OCI-LY3 (cell line): Measurements from ENCODE around the gene ADD1.

Experiments
- CTCF ChIP-seq: fragments of 200-600, 300-600 bp; sonication (generic); IDR thresholded peaks from 2 replicates; pipeline ENCODE4 v1.5.1; 2014; ENCODE audit warnings: antibody characterized with exemption, low read length, low read depth
- EZH2phosphoT487 ChIP-seq: fragments of 200-600 bp; shearing (Covaris generic); IDR thresholded peaks from 2 replicates; pipeline ENCODE4 v1.6.1; 2018; ENCODE audit warnings: antibody characterized with exemption, mixed run types, low read depth

- TF ChIP-seq CTCF (no peak), EZH2phosphoT487 (no peak)
These were observed 25.3 kb downstream of the ADD1 start for GRCh38 chr4:2868877-2869487.
